GM13977 (cell line): Measurements from ENCODE around the gene IMPACT.

ENCODE experiments used
- DNase-seq: peaks from one replicate; pipeline ENCODE4 v3.0.0; 2012; ENCODE audit warnings: low spot score
- CTCF ChIP-seq: IDR thresholded peaks from 2 replicates; pipeline ENCODE4 v1.5.1; 2012; ENCODE audit warnings: mild to moderate bottlenecking, control low read depth; ENCODE audit not compliant: insufficient read depth; ENCODE audit errors: extremely low read depth, missing control alignments
- in situ Hi-C: fragments of 300-500 bp; cut with MboI; formaldehyde crosslinking; loops from one replicate; pipeline ENCODE4 v1.12.0; 2022; ENCODE audit warnings: low sequenced_read_pairs, low pct_unique_long_range_greater_than_20kb, mixed read lengths, inconsistent platforms; ENCODE audit not compliant: unreplicated experiment

IMPACT gene

DNA sequence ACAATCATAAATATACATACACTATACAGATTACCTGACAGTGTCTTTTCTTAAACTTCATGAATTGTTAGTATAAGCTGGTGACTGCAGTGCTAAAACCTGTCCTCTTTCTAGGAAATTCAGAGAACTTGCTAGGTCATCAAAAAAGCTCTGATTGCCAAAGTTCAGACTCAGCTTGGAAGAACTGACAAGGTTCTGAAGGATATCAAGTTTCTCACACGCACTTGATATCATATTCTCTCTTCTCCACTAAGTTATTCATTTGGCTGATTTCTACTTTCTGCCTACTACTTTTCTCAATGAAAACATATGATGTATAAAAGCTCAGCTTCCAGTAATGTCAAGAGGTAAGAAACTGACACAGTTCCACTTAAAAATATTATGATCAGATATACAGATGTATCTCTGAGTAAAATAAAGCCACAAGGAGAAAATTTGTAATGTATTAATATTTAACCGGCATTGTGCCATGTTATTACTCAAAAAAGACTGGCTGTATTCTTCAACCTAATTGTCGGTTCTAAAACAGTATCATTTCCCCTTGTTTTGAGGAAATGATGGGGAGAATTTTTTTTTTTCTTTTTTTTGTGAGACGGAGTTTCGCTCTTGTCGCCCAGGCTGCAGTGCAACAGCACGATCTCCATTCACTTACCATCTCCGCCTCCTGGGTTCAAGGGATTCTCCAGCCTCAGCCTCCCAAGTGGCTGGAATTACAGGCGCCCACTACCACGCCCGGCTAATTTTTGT, 31.2 kb upstream of the IMPACT start:
- no peak for TF ChIP-seq CTCF

GRCh38 chr18:24396082-24396633, 30.3 kb upstream of the IMPACT start:
- no peak for DNase-seq
- in situ Hi-C loops, result no loop called here
- no peak for TF ChIP-seq CTCF

More for the DNA sequence above, 31.2 kb upstream of the IMPACT start:
- no peak for DNase-seq
- in situ Hi-C loops, result no loop called here

- in situ Hi-C loops, result no loop called here
- DNase-seq, result peak; percentile 23
- TF ChIP-seq CTCF, result no peak
Observed at GRCh38 chr18:24397131-24397693, 29.3 kb upstream of the IMPACT start.

- no peak for TF ChIP-seq CTCF
- DNase-seq, result peak; percentile 62
- in situ Hi-C loops, result no loop called here
Observed at GRCh38 chr18:24397694-24398368, 28.6 kb upstream of the IMPACT start, which contains the start of gene OSBPL1A. OSBPL1A (minus strand) TSS chr18:24397824; CDS start chr18:24377533, 20,291 bp downstream.

DNA sequence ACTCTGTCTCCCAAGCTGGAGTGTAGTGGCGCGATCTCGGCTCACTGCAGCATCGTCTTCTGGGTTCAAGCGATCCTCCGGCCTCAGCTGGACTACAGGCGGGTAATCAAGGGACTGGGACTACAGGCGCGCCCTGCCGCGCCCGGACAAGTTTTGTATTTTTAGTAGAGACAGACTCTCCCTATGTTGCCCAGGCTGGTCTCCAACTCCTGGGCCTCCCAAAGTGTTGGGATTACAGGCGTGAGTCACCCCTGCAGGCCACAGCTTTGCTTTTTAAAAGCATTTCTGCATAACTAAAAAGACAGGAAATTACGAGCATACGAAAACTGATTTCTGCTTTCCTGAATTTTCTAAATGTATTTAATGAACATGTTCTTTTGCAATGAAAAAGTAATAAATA, 27.9 kb upstream of the IMPACT start:
- TF ChIP-seq CTCF, result no peak
- DNase-seq, result no peak
- in situ Hi-C loops, result no loop called here

DNA sequence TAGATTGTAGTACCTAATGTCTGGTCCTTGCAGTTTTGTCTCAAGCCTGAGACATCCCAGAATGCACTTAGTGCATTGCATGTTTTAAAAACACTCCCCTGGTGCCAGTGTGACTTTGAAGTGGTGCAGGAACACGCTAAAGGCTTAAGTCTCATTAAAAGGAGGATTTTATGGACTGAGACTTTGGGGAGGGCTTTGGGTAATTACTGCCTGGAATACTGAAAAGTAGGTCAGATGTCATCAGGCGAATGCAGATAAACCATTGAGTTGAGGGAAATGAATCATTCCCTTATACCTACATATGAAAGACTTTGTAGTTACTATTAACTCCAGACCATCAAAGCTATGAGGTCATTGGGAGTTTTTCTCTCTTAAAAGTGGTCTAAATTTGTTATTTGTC, 25.9 kb upstream of the IMPACT start:
- TF ChIP-seq CTCF, result no peak
- no peak for DNase-seq
- in situ Hi-C loops, result no loop called here
